OCI-LY7 (cell line): ENCODE results near the gene BMPR2.

Experiments
- CTCF ChIP-seq: fragments of 200-600 bp; sonication (generic); conservative IDR thresholded peaks from 2 replicates; pipeline ENCODE4 v1.5.1; 2014; ENCODE audit warnings: mild to moderate bottlenecking, antibody characterized with exemption, low read length, moderate library complexity, mixed read lengths
- EZH2phosphoT487 ChIP-seq: fragments of 200-600 bp; sonication (generic); IDR thresholded peaks from 2 replicates; pipeline ENCODE4 v1.6.1; 2018; ENCODE audit warnings: low read depth, borderline replicate concordance, mild to moderate bottlenecking, mixed run types, antibody characterized with exemption, low read length, moderate library complexity, mixed read lengths

GRCh38 chr2:202353430-202353829 is 22.7 kb upstream of the BMPR2 start:
- TF ChIP-seq CTCF: no peak
- no peak for TF ChIP-seq EZH2phosphoT487
